Left renal pelvis (tissue), 4 donors: ENCODE results near the gene HSD17B10. TPM values are rescaled to one million over a fixed set of nuclear protein-coding genes. Genes with fewer than 3 reads are reported as not detected.
"Not testable (repeated sequence)": the region's sequence is repeated elsewhere in the genome, so short reads cannot be mapped to it uniquely, and the experiment has no call there.

Experiments
- DNase-seq, 4 donors: peaks; one replicate each; pipeline ENCODE4 v3.0.0-alpha.2; 2013; ENCODE audit warnings: low read depth in 4 of 4, low spot score in 3 of 4
- polyA plus RNA-seq, 4 donors: library from polyadenylated mRNA; unstranded; fragments of 120-200 nt; gene quantifications; one replicate each; pipeline ENCODE4 v1.2.1, GENCODE V29; 2013; ENCODE audit not compliant: insufficient read length in 4 of 4

Gene HSD17B10
- polyA plus RNA-seq: 100 to 1,000 TPM in 2 of 4 donors, 10 to 100 TPM in 2; 67.8 to 115 (median 100) TPM

- peak in 2 of 4 donors; percentile 47 to 63 for DNase-seq
Observed at GRCh38 chrX:53433651-53434639, at the start of gene HSD17B10. Gene HSD17B10 (minus strand): TSS chrX:53434370. CDS start chrX:53434345, 25 bp downstream.

- DNase-seq: no peak
Observed at GRCh38 chrX:53483416-53483815, 49.2 kb upstream of the HSD17B10 start.

- peak in 3 of 4 donors; percentile 18 to 39 (median 20) for DNase-seq
Observed at GRCh38 chrX:53481816-53482465, 47.8 kb upstream of the HSD17B10 start.

GRCh38 chrX:53481093-53481492, 46.9 kb upstream of the HSD17B10 start:
- DNase-seq: no peak

GRCh38 chrX:53479301-53479700, 45.1 kb upstream of the HSD17B10 start:
- DNase-seq: no peak

GRCh38 chrX:53476371-53476770, 42.2 kb upstream of the HSD17B10 start:
- no peak for DNase-seq

- DNase-seq: no peak
Observed at GRCh38 chrX:53474707-53475106, 40.5 kb upstream of the HSD17B10 start.

- no peak for DNase-seq
Observed at GRCh38 chrX:53471346-53471745, 37.2 kb upstream of the HSD17B10 start.

GRCh38 chrX:53468659-53469058, 34.5 kb upstream of the HSD17B10 start:
- DNase-seq: not testable (repeated sequence)

- DNase-seq: no peak
Observed at GRCh38 chrX:53458082-53458481, 23.9 kb upstream of the HSD17B10 start.

GRCh38 chrX:53456254-53456653, 22.1 kb upstream of the HSD17B10 start:
- DNase-seq: no peak

- DNase-seq: no peak
Observed at GRCh38 chrX:53452812-53453211, 18.6 kb upstream of the HSD17B10 start.

- no peak for DNase-seq
Observed at GRCh38 chrX:53449632-53450031, 15.5 kb upstream of the HSD17B10 start.

- DNase-seq: no peak
Observed at GRCh38 chrX:53447441-53447840, 13.3 kb upstream of the HSD17B10 start.

GRCh38 chrX:53445977-53446376, 11.8 kb upstream of the HSD17B10 start:
- DNase-seq: no peak

GRCh38 chrX:53442322-53442631, 8.1 kb upstream of the HSD17B10 start:
- no peak for DNase-seq

GRCh38 chrX:53441531-53442321, 7.6 kb upstream of the HSD17B10 start:
- no peak for DNase-seq

- no peak for DNase-seq
Observed at GRCh38 chrX:53440621-53441517, 6.7 kb upstream of the HSD17B10 start.

GRCh38 chrX:53440101-53440500, 5.9 kb upstream of the HSD17B10 start:
- DNase-seq: no peak

GRCh38 chrX:53438832-53439230, 4.7 kb upstream of the HSD17B10 start:
- DNase-seq: no peak
